CD4-positive, alpha-beta T cell (primary cell): ENCODE results near the gene PNKD. TPM values are rescaled to one million over a fixed set of nuclear protein-coding genes. Genes with fewer than 3 reads are reported as not detected.

Experiments
- ATAC-seq: fragments of 200-7000 bp; cut with Tn5 transposase; one replicate; pipeline ENCODE4 v1.10.0; 2022; ENCODE audit warnings: mild to moderate bottlenecking; ENCODE audit not compliant: poor library complexity
- CTCF ChIA-PET: fragments of 350-600 bp; sonication (Branson Sonifier 250); formaldehyde crosslinking; loops from one replicate; lab custom pipeline; 2021; ENCODE audit warnings: antibody characterized with exemption, inconsistent platforms; lab: Charles Lee
- POLR2A ChIA-PET: fragments of 350-600 bp; sonication (Branson Sonifier 250); formaldehyde crosslinking; loops from one replicate; lab custom pipeline; 2021; ENCODE audit warnings: antibody characterized with exemption, inconsistent platforms; lab: Charles Lee
- DNase-seq, 14 experiments: peaks; one replicate each; pipeline ENCODE4 v3.0.0-alpha.2; 2013 to 2020; ENCODE audit warnings: mixed read lengths in 2 of 14
- H3K27ac ChIP-seq, 2 donors: one replicate each; pipeline versions ENCODE4 v1.5.1 to v1.7.0; 2013; ENCODE audit warnings: low read length in 2 of 2, low read depth in 1 of 2, mild to moderate bottlenecking in 1 of 2
- H3K27me3 ChIP-seq, 2 experiments: 1 replicate in 1 of 2; 2 replicates in 1 of 2; pipeline versions ENCODE4 v1.6.1 to v1.7.0; 2013; ENCODE audit warnings: low read length in 2 of 2, control low read depth in 1 of 2, mild to moderate bottlenecking in 1 of 2, moderate library complexity in 1 of 2; ENCODE audit not compliant: insufficient read depth in 2 of 2, control insufficient read depth in 1 of 2
- H3K36me3 ChIP-seq: one replicate; pipeline ENCODE4 v1.6.1; 2013; ENCODE audit warnings: low read length, control low read depth; ENCODE audit not compliant: insufficient read depth
- H3K4me1 ChIP-seq: one replicate; pipeline ENCODE4 v1.6.1; 2013; ENCODE audit warnings: low read length, control low read depth; ENCODE audit not compliant: insufficient read depth
- H3K4me3 ChIP-seq: one replicate; pipeline ENCODE4 v1.5.1; 2013; ENCODE audit warnings: mild to moderate bottlenecking, low read length, moderate library complexity
- H3K9me3 ChIP-seq, 2 experiments: 1 replicate in 1 of 2; 2 replicates in 1 of 2; pipeline versions ENCODE4 v1.6.1 to v1.7.0; 2013; ENCODE audit warnings: low read length in 2 of 2, mild to moderate bottlenecking in 2 of 2, control low read depth in 1 of 2, moderate library complexity in 1 of 2; ENCODE audit not compliant: control insufficient read depth in 1 of 2, insufficient read depth in 1 of 2
- H3K27ac Mint-ChIP-seq: one replicate; pipeline ENCODE4 v1.8.0; 2020; ENCODE audit warnings: mixed read lengths
- H3K27me3 Mint-ChIP-seq: one replicate; pipeline ENCODE4 v1.8.0; 2021; ENCODE audit warnings: mixed read lengths
- H3K36me3 Mint-ChIP-seq: one replicate; pipeline ENCODE4 v1.8.0; 2021; ENCODE audit warnings: low read depth, mixed read lengths
- H3K4me1 Mint-ChIP-seq: one replicate; pipeline ENCODE4 v1.8.0; 2021; ENCODE audit warnings: low read depth, mixed read lengths
- H3K4me3 Mint-ChIP-seq: one replicate; pipeline ENCODE4 v1.8.0; 2020; ENCODE audit warnings: mild to moderate bottlenecking, mixed read lengths
- H3K9me3 Mint-ChIP-seq: one replicate; pipeline ENCODE4 v1.8.0; 2020; ENCODE audit warnings: mixed read lengths
- CTCF ChIP-seq: fragments of 200-600 bp; IDR thresholded peaks from one replicate; pipeline ENCODE4 v1.8.0; 2022; ENCODE audit warnings: antibody characterized with exemption, mild to moderate bottlenecking
- intact Hi-C, 2 experiments: fragments of 100-400 bp; cut with DNase I in 1 of 2; cut with micrococcal nuclease in 1 of 2; formaldehyde crosslinking; loops; one replicate each; pipeline versions ENCODE4 v1.15.1 to v1.9.0; 2023 to 2025; cut with DNase I, micrococcal nuclease
- total RNA-seq, 174 experiments: library from RNA in 2 of 174; stranded (reverse) in 2 of 174; gene quantifications; one replicate each; pipeline ENCODE4 v1.2.3 and lab custom pipeline; 2021 to 2026

Gene PNKD
- total RNA-seq, 2 experiments from 2014 or later, result 9.2 to 10.6 TPM

- H3K27me3 ChIP-seq, result no peaks in the 10 kb centered on the region
- Mint-ChIP-seq H3K36me3 (no peaks in the 10 kb centered on the region), H3K4me3 (no peak within 1 kb of the TSS), H3K27ac (no peak within 1 kb of the TSS), H3K4me1 (peaks cover under 1% of the 10 kb centered on the region), H3K27me3 (no peaks in the 10 kb centered on the region), H3K9me3 (no peaks in the 10 kb centered on the region)
- ChIA-PET POLR2A (no interaction called here), CTCF (no interaction called here)
- no peaks in the 10 kb centered on the region for H3K9me3 ChIP-seq
- H3K36me3 ChIP-seq, result no peaks in the 10 kb centered on the region
- no peak for TF ChIP-seq CTCF
- H3K4me1 ChIP-seq, result peaks cover 2% of the 10 kb centered on the region
- intact Hi-C loops, result no loop called here
- H3K27ac ChIP-seq, result no peak within 1 kb of the TSS
- DNase-seq (peak in 3 of 14 experiments; percentile 25 to 65 (median 57)), ATAC-seq (no peak)
- peak within 1 kb of the TSS; percentile 13 for H3K4me3 ChIP-seq
Observed at GRCh38 chr2:218381916-218382366, 111.6 kb downstream of the PNKD start, which contains the start of gene SLC11A1. TSS of gene SLC11A1 (plus strand) at chr2:218382273. CDS start at chr2:218382369, 96 bp downstream.

GRCh38 chr2:218382785-218383184, 112.5 kb downstream of the PNKD start:
- H3K4me1 ChIP-seq, result peaks cover 10% of the 10 kb centered on the region
- H3K27me3 ChIP-seq, result no peaks in the 10 kb centered on the region
- peaks cover 6% of the 10 kb centered on the region for H3K4me1 Mint-ChIP-seq
- H3K36me3 ChIP-seq, result no peaks in the 10 kb centered on the region
- H3K4me3 Mint-ChIP-seq, result no peak overlapping the region
- TF ChIP-seq CTCF, result no peak
- DNase-seq, result no peak
- H3K27me3 Mint-ChIP-seq, result no peaks in the 10 kb centered on the region
- POLR2A ChIA-PET, result interaction anchor here (1.0 to 1.9 kb wide), 3 partner anchors 8 to 16 kb away, joined by 4 to 7 read pairs (median 4); no protein-coding TSS in a partner anchor
- H3K27ac ChIP-seq, result no peak overlapping the region
- CTCF ChIA-PET, result interaction anchor here (1.5 kb wide), 1 partner anchor 13 kb away, joined by 3 read pairs; no protein-coding TSS in a partner anchor
- ATAC-seq, result no peak
- no peaks in the 10 kb centered on the region for H3K9me3 ChIP-seq
- H3K27ac Mint-ChIP-seq, result no peak overlapping the region
- intact Hi-C loops, result no loop called here
- H3K4me3 ChIP-seq, result peak overlapping the region; percentile 13
- H3K9me3 Mint-ChIP-seq, result no peaks in the 10 kb centered on the region
- H3K36me3 Mint-ChIP-seq, result no peaks in the 10 kb centered on the region

GRCh38 chr2:218383892-218384519, 113.7 kb downstream of the PNKD start:
- peaks cover 13% of the 10 kb centered on the region for H3K4me1 ChIP-seq
- Mint-ChIP-seq H3K27me3 (no peaks in the 10 kb centered on the region), H3K36me3 (no peaks in the 10 kb centered on the region), H3K27ac (no peak overlapping the region), H3K4me1 (peaks cover 6% of the 10 kb centered on the region), H3K4me3 (no peak overlapping the region), H3K9me3 (no peaks in the 10 kb centered on the region)
- H3K27me3 ChIP-seq, result no peaks in the 10 kb centered on the region
- POLR2A ChIA-PET, result interaction anchor here (1.0 to 1.9 kb wide), 3 partner anchors 10 to 17 kb away, joined by 4 to 7 read pairs (median 4); no protein-coding TSS in a partner anchor
- DNase-seq, result no peak
- H3K27ac ChIP-seq, result no peak overlapping the region
- CTCF ChIA-PET, result interaction anchor here (0.6 to 1.5 kb wide), 2 partner anchors 8 to 14 kb away, joined by 3 read pairs; no protein-coding TSS in a partner anchor
- no peak for TF ChIP-seq CTCF
- no peaks in the 10 kb centered on the region for H3K9me3 ChIP-seq
- H3K4me3 ChIP-seq, result peak overlapping the region; percentile 19
- no peak for ATAC-seq
- H3K36me3 ChIP-seq, result no peaks in the 10 kb centered on the region
- intact Hi-C loops, result no loop called here
